Kidney (tissue), 14 donors: Measurements from ENCODE around the gene LRRK1. TPM values are rescaled to one million over a fixed set of nuclear protein-coding genes. Genes with fewer than 3 reads are reported as not detected.
A peak's percentile ranks its signal among the peaks of the same experiment; 100 is the strongest.

Experiments
- DNase-seq, 5 donors: peaks; one replicate each; pipeline ENCODE4 v3.0.0-alpha.2; 2013 to 2020
- FAIRE-seq: peaks from 2 replicates; lab custom pipeline; 2012; peaks lifted over from hg19 to GRCh38; lab: Jason Lieb, UNC
- H3K27ac ChIP-seq, 2 donors: one replicate each; pipeline ENCODE4 v1.7.0; 2013; ENCODE audit warnings: low read depth in 2 of 2, low read length in 2 of 2, inconsistent platforms in 1 of 2
- H3K27me3 ChIP-seq: one replicate; pipeline ENCODE4 v1.7.1; 2013; ENCODE audit warnings: low read length, inconsistent platforms; ENCODE audit not compliant: control insufficient read depth, insufficient read depth
- H3K36me3 ChIP-seq, 3 donors: one replicate each; pipeline versions ENCODE4 v1.7.0 to v1.7.1; 2013; ENCODE audit warnings: low read length in 3 of 3, control low read depth in 1 of 3, inconsistent platforms in 1 of 3; ENCODE audit not compliant: insufficient read depth in 3 of 3, control insufficient read depth in 2 of 3
- H3K4me1 ChIP-seq, 3 donors: one replicate each; pipeline versions ENCODE4 v1.7.0 to v1.7.1; 2013; ENCODE audit warnings: low read length in 3 of 3, inconsistent platforms in 1 of 3, low read depth in 1 of 3; ENCODE audit not compliant: control insufficient read depth in 2 of 3, insufficient read depth in 2 of 3
- H3K4me3 ChIP-seq, 3 donors: one replicate each; pipeline versions ENCODE4 v1.7.0 to v1.8.1; 2013; ENCODE audit warnings: low read length in 3 of 3, control low read depth in 1 of 3, inconsistent platforms in 1 of 3
- H3K9ac ChIP-seq, 3 donors: one replicate each; pipeline versions ENCODE4 v1.7.0 to v1.7.1; 2013; ENCODE audit warnings: low read length in 3 of 3, control low read depth in 1 of 3, inconsistent platforms in 1 of 3
- H3K9me3 ChIP-seq, 3 donors: one replicate each; pipeline versions ENCODE4 v1.7.0 to v1.7.1; 2013; ENCODE audit warnings: low read length in 3 of 3, control low read depth in 1 of 3, inconsistent platforms in 1 of 3; ENCODE audit not compliant: control insufficient read depth in 2 of 3, insufficient read depth in 1 of 3
- intact Hi-C: fragments of 100-400 bp; cut with DNase I; formaldehyde crosslinking; loops from one replicate; pipeline ENCODE4 v1.11.1; 2022
- polyA plus RNA-seq: library from polyadenylated mRNA; stranded (reverse); fragments of 350-450 nt; fragmentation: Illumina TruSeq; extraction: RNeasy Lipid Tissue Mini Kit (QIAGEN cat#74804); gene quantifications from one replicate; pipeline ENCODE4 v1.2.3, GENCODE V29; 2014; ENCODE audit warnings: low read depth, low replicate concordance; ENCODE audit not compliant: insufficient read depth
- total RNA-seq: library from RNA; stranded (reverse); fragmentation: NEBNext Ultra II Directional; extraction: Animal tissue kit (Norgen Biotek cat#: 25700); gene quantifications from one replicate; pipeline ENCODE4 v1.2.1, GENCODE V29; 2021
- TF ChIP-seq, protein P1 (sequence below): IDR thresholded peaks from 3 replicates; pipeline ENCODE4 v1.5.1; 2012; ENCODE audit warnings: mild to moderate bottlenecking, moderate library complexity, borderline replicate concordance; ENCODE audit not compliant: insufficient read depth; ENCODE audit errors: extremely low read depth
- donor health status: control.
- donor health status: control.
- donor health status: control.
- donor health status: control.
- donor health status: control.
- donor health status: DM: yes; HTN: yes; CAD: no.
- donor health status: Normal renal cell carcinoma (clear cell type).

Gene LRRK1
- total and polyA plus RNA-seq, 2 donors from 2014 or later = 1.1 to 24.9 TPM

GRCh38 chr15:101081900-101082299, 162.7 kb downstream of the LRRK1 start:
- H3K27me3 ChIP-seq = no peaks in the 10 kb centered on the region
- no peaks in the 10 kb centered on the region for H3K36me3 ChIP-seq
- TF ChIP-seq, protein P1, sequence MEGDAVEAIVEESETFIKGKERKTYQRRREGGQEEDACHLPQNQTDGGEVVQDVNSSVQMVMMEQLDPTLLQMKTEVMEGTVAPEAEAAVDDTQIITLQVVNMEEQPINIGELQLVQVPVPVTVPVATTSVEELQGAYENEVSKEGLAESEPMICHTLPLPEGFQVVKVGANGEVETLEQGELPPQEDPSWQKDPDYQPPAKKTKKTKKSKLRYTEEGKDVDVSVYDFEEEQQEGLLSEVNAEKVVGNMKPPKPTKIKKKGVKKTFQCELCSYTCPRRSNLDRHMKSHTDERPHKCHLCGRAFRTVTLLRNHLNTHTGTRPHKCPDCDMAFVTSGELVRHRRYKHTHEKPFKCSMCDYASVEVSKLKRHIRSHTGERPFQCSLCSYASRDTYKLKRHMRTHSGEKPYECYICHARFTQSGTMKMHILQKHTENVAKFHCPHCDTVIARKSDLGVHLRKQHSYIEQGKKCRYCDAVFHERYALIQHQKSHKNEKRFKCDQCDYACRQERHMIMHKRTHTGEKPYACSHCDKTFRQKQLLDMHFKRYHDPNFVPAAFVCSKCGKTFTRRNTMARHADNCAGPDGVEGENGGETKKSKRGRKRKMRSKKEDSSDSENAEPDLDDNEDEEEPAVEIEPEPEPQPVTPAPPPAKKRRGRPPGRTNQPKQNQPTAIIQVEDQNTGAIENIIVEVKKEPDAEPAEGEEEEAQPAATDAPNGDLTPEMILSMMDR = no peak
- H3K4me1 ChIP-seq = no peaks in the 10 kb centered on the region
- H3K4me3 ChIP-seq = peak overlapping the region in 1 of 3 donors; percentile 21
- no peak overlapping the region for H3K27ac ChIP-seq
- DNase-seq (no peak), FAIRE-seq (no peak)
- H3K9ac ChIP-seq = no peak overlapping the region
- peaks cover 0 to 2% (median 0%) of the 10 kb centered on the region in 3 donors for H3K9me3 ChIP-seq
- intact Hi-C loops = no loop called here

GRCh38 chr15:101083336-101084045, 164.3 kb downstream of the LRRK1 start:
- Histone ChIP-seq H3K4me3 (no peak overlapping the region), H3K27ac (no peak overlapping the region), H3K9ac (no peak overlapping the region), H3K36me3 (no peaks in the 10 kb centered on the region), H3K9me3 (peaks cover 0 to 2% (median 0%) of the 10 kb centered on the region in 3 donors), H3K27me3 (no peaks in the 10 kb centered on the region), H3K4me1 (no peaks in the 10 kb centered on the region)
- FAIRE-seq (no peak), DNase-seq (peak in 1 of 5 donors; percentile 15)
- TF ChIP-seq, protein P1 = no peak
- intact Hi-C loops = no loop called here

- intact Hi-C loops = loop anchor here (5.0 kb wide), 1 partner anchor 172 kb away; no protein-coding TSS in a partner anchor
- no peak overlapping the region for H3K27ac ChIP-seq
- peaks cover 0 to 2% (median 2%) of the 10 kb centered on the region in 3 donors for H3K4me1 ChIP-seq
- no peaks in the 10 kb centered on the region for H3K36me3 ChIP-seq
- no peak overlapping the region for H3K9ac ChIP-seq
- H3K4me3 ChIP-seq = no peak overlapping the region
- no peaks in the 10 kb centered on the region for H3K27me3 ChIP-seq
- H3K9me3 ChIP-seq = peaks cover 0 to 2% (median 0%) of the 10 kb centered on the region in 3 donors
- TF ChIP-seq, protein P1 = no peak
- FAIRE-seq (no peak), DNase-seq (no peak)
Observed at GRCh38 chr15:101084801-101085200, 165.6 kb downstream of the LRRK1 start.
